Measurements from ENCODE around the gene PPFIA2. TPM values are rescaled to one million over a fixed set of nuclear protein-coding genes. Genes with fewer than 3 reads are reported as not detected.

The PPFIA2 gene
- total RNA-seq, 1 donor from 2014 or later, result not detected

GRCh38 chr12:81378601-81379285 is 380.4 kb downstream of the PPFIA2 start:
- no peak for DNase-seq (ENCODE audit: low spot score)
- no peak overlapping the region for H3K4me3 Mint-ChIP-seq (ENCODE audit: unreplicated experiment)
- no peaks in the 10 kb centered on the region for H3K4me1 Mint-ChIP-seq (ENCODE audit: unreplicated experiment)
- H3K9me3 Mint-ChIP-seq (ENCODE audit: unreplicated experiment), result no peaks in the 10 kb centered on the region
- no peaks in the 10 kb centered on the region for H3K27me3 Mint-ChIP-seq (ENCODE audit: unreplicated experiment)
- no peak overlapping the region for H3K27ac Mint-ChIP-seq (ENCODE audit: unreplicated experiment)
- no peaks in the 10 kb centered on the region for H3K36me3 Mint-ChIP-seq (ENCODE audit: low read depth, unreplicated experiment)
- no peak for TF ChIP-seq CTCF (IDR thresholded peaks at IDR 0.05; ENCODE audit: unreplicated experiment)

- no peaks in the 10 kb centered on the region for H3K36me3 Mint-ChIP-seq (ENCODE audit: low read depth, unreplicated experiment)
- DNase-seq (ENCODE audit: low spot score), result no peak
- no peaks in the 10 kb centered on the region for H3K4me1 Mint-ChIP-seq (ENCODE audit: unreplicated experiment)
- H3K9me3 Mint-ChIP-seq (ENCODE audit: unreplicated experiment), result no peaks in the 10 kb centered on the region
- H3K4me3 Mint-ChIP-seq (ENCODE audit: unreplicated experiment), result no peak overlapping the region
- no peak for TF ChIP-seq CTCF (IDR thresholded peaks at IDR 0.05; ENCODE audit: unreplicated experiment)
- no peak overlapping the region for H3K27ac Mint-ChIP-seq (ENCODE audit: unreplicated experiment)
- no peaks in the 10 kb centered on the region for H3K27me3 Mint-ChIP-seq (ENCODE audit: unreplicated experiment)
Measured at GRCh38 chr12:81377771-81378170, 381.4 kb downstream of the PPFIA2 start.

- no peak for DNase-seq (ENCODE audit: low spot score)
- H3K36me3 Mint-ChIP-seq (ENCODE audit: low read depth, unreplicated experiment), result no peaks in the 10 kb centered on the region
- no peaks in the 10 kb centered on the region for H3K9me3 Mint-ChIP-seq (ENCODE audit: unreplicated experiment)
- H3K4me1 Mint-ChIP-seq (ENCODE audit: unreplicated experiment), result no peaks in the 10 kb centered on the region
- peaks cover 1% of the 10 kb centered on the region for H3K27me3 Mint-ChIP-seq (ENCODE audit: unreplicated experiment)
- TF ChIP-seq CTCF (IDR thresholded peaks at IDR 0.05; ENCODE audit: unreplicated experiment), result no peak
- H3K4me3 Mint-ChIP-seq (ENCODE audit: unreplicated experiment), result no peak overlapping the region
- H3K27ac Mint-ChIP-seq (ENCODE audit: unreplicated experiment), result no peak overlapping the region
Measured at GRCh38 chr12:81375969-81376368, 383.2 kb downstream of the PPFIA2 start.

GRCh38 chr12:81370456-81370855 is 388.7 kb downstream of the PPFIA2 start:
- no peaks in the 10 kb centered on the region for H3K36me3 Mint-ChIP-seq (ENCODE audit: low read depth, unreplicated experiment)
- H3K27ac Mint-ChIP-seq (ENCODE audit: unreplicated experiment), result no peak overlapping the region
- no peaks in the 10 kb centered on the region for H3K4me1 Mint-ChIP-seq (ENCODE audit: unreplicated experiment)
- no peak for DNase-seq (ENCODE audit: low spot score)
- H3K4me3 Mint-ChIP-seq (ENCODE audit: unreplicated experiment), result no peak overlapping the region
- H3K27me3 Mint-ChIP-seq (ENCODE audit: unreplicated experiment), result peaks cover 1% of the 10 kb centered on the region
- H3K9me3 Mint-ChIP-seq (ENCODE audit: unreplicated experiment), result no peaks in the 10 kb centered on the region
- no peak for TF ChIP-seq CTCF (IDR thresholded peaks at IDR 0.05; ENCODE audit: unreplicated experiment)

- no peaks in the 10 kb centered on the region for H3K9me3 Mint-ChIP-seq (ENCODE audit: unreplicated experiment)
- DNase-seq (ENCODE audit: low spot score), result no peak
- H3K4me1 Mint-ChIP-seq (ENCODE audit: unreplicated experiment), result no peaks in the 10 kb centered on the region
- H3K4me3 Mint-ChIP-seq (ENCODE audit: unreplicated experiment), result no peak overlapping the region
- no peaks in the 10 kb centered on the region for H3K36me3 Mint-ChIP-seq (ENCODE audit: low read depth, unreplicated experiment)
- H3K27ac Mint-ChIP-seq (ENCODE audit: unreplicated experiment), result no peak overlapping the region
- TF ChIP-seq CTCF (IDR thresholded peaks at IDR 0.05; ENCODE audit: unreplicated experiment), result no peak
- H3K27me3 Mint-ChIP-seq (ENCODE audit: unreplicated experiment), result peaks cover 1% of the 10 kb centered on the region
Measured at GRCh38 chr12:81369175-81369574, 390.0 kb downstream of the PPFIA2 start.

Measured in endothelial cell (in vitro differentiated cells).